Stimulated activated CD4-positive, alpha-beta T cell treated with anti-CD3 and anti-CD28 coated beads, TNF-alpha, amount 100 ng/mL, for 48 hours (primary cell): ENCODE results near the gene FNTB.

Experiments used
- DNase-seq, 3 donors: peaks; one replicate each; pipeline ENCODE4 v3.0.0-alpha.2; 2020; ENCODE audit warnings: low read depth in 3 of 3

The FNTB gene

GRCh38 chr14:64953310-64953654, 33.4 kb upstream of the FNTB start:
- no peak for DNase-seq

DNA sequence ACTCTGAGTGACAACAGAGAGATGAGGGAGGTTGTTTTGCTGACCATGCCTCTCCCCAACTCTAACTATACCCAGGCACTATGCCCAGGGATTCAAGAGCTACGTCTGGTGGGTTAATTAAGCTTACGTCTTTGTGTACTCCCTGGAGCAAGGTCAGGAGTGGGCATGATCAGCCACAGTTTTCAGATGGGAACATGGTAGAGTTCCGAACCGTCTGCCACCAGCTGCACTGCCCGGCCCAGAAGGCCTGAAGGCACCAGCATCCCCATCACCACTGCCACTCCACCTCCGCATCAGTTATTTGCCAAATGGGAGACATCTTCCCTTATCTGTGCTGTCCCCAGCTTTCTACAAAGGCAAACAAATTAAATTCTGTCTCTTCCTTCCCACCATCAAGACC, 33.0 kb upstream of the FNTB start:
- no peak for DNase-seq

GRCh38 chr14:64954491-64955240, 32.0 kb upstream of the FNTB start:
- DNase-seq, result no peak

DNA sequence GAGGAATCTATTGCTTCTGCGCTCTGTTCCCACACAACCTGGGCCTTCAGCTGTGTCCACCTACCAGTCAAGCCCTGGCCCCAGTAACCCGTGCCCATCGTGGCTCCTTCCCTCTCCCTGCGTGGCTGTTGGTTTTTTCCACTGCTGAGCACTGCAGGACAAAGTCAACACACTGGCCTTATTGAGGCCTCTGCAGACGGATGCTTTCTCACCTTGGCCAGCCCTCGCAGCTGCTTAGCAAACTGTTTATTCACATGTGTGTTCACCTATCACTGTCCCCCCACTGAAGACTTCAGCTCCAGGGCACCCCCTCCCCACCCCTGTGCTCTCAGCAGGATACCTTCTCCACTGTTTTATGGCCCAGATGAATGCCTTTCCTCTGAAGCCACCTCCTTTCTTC, 31.4 kb upstream of the FNTB start:
- DNase-seq, result no peak

DNA sequence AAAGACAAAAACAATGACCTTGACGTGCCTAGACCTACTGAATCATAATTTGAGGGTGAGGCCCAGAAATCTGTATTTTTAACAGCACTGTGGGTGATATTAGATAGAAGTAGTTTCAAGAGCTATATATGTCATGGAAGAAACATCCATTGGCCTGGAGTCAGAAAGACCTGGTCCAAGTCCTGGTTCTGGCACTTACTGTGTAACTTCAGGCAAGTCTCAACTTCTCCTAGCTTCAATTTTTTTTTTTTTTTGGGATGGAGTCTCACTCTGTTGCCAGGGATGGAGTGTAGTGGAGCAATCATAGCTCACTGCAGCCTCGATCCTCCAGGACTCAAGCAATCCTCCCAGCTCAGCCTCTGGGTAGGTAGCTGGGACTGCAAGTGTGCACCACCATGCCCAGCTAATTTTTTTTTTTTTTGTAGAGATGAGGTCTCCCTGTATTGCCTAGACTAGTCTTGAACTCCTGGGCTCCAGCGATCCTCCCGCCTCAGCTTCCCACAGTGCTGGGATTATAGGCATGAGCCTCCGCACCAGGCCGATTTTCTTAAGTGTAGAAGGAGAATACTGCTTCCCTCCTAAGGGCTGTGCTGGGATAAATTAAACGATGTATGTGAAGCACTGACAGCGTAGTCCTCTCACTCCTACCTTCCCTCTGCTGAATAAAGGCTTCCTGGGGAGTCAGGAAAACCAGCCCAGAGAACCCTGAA, 29.8 kb upstream of the FNTB start:
- DNase-seq, result no peak

DNA sequence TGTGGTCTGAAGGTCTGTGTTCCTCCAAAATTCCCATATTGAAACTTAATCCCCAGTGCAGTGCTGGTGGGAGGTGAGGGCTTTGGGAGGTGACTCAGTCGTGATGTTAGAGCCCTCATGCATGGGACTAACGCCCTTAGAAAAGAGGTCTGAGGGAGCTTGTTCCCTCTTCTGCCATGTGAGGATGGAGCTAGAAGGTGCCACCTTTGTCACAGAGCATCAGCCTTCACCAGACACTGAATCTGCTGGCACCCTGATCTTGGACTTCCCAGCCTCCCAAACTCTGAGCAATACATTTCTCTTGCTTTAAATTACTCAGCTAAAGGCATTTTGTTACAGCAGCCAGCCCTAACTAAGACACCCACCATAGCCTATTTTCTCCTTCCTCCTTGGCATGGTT, 28.5 kb upstream of the FNTB start:
- DNase-seq, result no peak

- no peak for DNase-seq
Observed at GRCh38 chr14:64958743-64959142, 28.0 kb upstream of the FNTB start.

DNA sequence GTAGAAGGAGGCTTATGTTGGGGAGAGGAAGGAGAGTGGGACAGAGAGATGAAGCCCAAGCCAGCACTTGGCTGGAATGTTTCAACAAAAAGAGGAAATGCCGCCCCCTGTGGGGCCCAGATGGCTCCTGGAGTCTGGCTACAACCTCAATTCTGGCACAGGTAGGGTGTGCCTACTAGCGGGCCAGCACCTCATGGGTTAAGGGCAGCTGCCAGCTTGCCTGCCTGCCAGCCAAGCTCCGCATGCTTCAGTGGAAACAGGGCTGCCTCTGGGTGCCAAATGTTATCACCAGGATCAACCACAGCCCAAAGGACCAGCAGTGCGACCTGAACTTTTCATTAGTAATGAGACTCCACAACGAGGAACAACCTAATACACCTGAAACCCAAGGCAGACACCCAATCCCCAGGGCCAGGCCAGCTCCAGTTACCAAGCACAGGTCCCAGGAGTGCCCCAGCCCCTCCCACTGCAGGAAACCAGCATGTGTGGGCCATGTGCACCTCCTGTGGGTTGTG, 25.9 kb upstream of the FNTB start:
- DNase-seq, result no peak

DNA sequence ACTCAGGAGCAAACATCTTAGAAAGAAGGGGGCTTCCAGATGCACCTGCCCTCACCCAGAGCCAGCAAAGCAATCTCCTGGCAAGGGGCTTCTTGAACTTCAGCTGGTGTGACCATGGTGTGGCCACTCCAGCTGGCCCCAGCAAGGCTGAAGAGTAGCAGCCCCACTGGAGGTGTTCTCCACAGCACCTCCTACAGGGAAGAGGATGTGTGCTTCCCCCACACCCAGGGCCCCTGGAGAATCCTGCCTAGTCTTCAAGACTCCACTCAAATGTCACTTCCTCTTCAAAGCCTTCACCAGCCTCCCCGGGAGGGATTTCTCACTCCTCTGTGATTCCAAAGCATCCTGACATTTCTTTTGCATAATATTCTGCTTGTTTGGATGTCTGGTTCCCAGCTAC, 23.1 kb upstream of the FNTB start:
- DNase-seq, result no peak

DNA sequence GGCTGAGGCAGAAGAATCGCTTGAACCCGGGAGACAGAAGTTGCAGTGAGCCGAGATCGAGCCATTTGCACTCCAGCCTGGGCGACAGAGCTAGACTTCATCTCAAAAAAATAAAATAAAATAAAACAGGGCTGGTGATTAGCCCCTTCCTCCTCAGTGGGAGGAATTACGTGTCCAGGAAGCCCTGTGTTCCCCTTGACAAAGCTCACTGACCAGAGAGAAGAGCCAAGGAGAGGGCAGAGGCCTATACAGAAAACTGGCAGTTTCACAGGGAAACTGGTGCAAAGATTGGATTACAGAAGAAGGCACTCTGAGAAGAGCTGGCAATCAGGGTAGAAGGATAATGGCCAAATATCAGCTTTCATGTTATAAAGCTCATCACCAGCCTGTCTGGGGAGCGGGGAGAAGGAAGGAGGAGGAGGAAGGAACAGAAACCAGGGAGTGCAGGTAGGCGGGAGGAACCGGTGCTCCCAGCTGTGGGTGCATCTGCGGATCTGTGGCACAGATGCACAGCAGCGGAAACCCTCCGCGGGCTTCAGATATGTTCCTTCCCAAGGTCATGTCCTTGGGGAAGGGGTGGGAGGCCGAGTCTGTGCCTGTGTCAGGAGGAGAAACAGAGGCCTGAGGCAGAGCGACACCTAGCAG, 21.2 kb upstream of the FNTB start:
- DNase-seq, result no peak

DNA sequence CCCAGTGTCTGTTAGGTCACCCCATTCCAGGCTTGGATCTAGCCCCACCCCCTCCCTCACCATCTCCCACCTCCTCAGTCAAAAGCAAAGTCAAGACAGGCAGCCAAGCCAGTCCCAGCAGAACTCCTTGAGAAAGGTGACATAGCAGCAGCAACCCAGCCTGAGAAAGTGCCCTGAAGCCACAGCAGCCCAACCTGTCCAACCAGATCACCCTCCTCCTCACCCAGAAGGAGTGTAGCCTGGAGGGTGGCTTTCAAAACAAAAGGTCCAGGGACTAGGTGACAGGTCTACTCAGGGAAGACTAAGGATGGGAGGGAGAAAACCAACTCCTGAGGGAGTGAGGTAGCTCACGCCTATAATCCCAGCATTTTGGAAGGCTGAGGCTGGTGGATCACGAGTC, 19.7 kb upstream of the FNTB start:
- no peak for DNase-seq

DNA sequence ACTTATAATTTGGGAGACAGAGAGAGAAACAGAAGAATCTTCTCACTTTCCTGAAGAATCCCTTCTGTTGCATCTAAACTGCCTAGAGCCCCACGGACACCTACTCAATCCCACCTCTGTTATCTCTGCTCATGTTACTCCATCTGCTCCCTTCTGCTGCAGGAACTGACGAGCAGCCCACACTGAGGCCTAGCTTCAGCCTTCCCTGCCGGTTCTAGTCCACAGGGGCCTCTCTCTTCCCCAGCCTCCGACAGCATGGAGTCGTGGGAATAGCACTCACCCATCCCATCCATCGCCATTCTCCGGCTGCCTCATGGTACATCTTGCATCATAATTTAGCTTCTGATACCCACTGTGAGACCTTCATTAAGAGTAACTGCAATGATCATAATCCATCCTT, 18.5 kb upstream of the FNTB start:
- DNase-seq, result no peak

GRCh38 chr14:64968651-64969050, 18.0 kb upstream of the FNTB start:
- DNase-seq, result no peak

GRCh38 chr14:64970041-64970440, 16.7 kb upstream of the FNTB start:
- no peak for DNase-seq

DNA sequence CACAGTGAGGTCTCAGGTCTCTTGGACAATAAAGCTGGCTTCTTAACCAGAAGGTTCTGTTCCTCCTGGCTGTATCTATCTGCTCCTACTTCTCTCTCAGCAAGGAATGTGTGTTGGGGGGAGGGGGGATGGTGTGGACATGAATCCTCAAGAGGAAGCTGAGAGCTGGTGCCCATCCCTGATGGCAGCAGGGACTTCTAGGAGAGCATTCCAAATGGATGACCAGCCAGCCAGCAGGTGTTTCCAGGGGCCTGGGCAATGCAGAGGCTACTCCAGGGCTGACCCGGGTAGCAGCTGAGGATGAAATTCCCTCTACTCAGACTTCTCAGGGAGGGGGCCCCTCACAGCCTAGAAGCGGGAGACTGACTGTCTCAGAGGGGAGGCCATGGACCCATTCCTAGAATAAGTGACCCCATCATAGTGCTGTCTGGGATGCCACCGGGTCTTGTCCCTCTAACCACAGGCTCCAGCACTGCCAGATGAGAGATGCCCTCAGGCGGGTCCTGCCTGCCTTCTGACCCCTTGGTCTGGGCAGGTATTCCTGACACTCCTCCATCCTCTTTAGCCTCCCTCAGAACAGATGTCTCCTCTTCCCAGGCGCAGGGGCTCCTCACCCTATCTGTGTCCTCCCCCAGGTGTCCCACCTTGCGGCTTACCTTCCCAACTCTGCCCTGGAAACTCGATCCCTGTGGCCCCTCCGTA, 15.8 kb upstream of the FNTB start:
- no peak for DNase-seq

- no peak for DNase-seq
Observed at GRCh38 chr14:64971491-64971942, 15.2 kb upstream of the FNTB start.

DNA sequence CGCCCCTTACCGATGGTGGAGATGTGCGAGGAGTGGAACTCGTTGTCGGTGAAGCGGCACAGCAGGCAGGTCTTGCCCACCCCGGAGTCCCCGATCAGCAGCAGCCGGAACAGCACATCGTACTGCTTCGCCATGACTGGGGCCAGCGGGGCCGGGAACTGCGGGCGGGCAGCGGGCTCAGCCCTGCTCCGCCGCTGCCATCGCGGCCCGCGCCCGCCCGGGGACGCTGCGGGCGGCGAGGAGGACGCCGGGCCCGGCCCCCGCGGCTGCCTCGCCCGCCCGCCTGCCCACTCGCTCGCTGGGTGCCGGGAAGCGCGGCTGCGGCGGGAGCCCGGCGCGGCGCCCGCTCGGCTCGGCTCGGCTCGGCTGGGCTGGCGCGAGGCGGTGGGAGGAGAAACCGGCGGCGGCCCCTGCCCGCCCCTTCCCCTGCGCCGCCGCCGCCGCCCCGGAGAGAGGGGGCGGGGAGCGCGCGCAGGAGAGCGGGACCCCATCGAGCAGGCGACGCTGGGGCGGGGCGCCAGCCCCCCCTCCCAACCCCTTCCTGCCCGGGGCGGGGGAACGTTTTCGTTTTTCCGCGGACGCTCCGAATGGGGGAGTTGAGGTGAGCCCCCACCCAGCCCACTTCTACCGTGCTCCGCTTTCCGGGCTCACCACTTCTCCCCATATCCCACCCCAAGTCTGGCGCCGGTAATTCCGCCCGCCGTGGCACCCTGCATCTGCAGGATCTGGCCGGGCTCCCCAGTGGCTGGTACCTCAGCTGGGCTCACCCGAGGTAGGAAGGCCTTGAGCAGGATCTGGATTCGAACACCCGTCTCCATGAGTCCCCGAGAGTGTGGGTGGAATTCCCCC, 14.5 kb upstream of the FNTB start, which contains the start of gene RAB15:
TSS of gene RAB15 (minus strand) at position 394 of the 849 bp plus-strand sequence. CDS start at position 134, 260 bp downstream.
- DNase-seq, result peak in 1 of 3 donors; percentile 20

DNA sequence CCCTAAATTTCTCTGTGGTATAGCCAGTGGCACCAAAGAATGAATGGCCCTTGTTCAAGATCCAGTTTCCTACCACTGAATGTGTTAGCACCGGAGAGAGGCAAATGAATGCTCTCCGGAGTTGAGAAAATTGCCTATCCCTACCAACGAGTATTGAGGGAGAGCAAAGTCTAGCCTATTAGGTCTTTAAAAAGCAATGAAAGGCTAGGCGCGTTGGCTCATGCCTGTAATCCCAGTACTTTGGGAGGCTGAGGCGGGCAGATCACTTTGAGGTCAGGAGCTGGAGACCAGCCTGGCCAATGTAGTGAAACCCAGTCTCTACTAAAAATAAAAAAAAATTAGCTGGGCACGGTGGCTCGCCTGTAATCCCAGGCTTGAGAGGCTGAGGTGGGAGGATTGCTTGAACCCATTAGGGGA, 13.7 kb upstream of the FNTB start:
- DNase-seq, result no peak

DNA sequence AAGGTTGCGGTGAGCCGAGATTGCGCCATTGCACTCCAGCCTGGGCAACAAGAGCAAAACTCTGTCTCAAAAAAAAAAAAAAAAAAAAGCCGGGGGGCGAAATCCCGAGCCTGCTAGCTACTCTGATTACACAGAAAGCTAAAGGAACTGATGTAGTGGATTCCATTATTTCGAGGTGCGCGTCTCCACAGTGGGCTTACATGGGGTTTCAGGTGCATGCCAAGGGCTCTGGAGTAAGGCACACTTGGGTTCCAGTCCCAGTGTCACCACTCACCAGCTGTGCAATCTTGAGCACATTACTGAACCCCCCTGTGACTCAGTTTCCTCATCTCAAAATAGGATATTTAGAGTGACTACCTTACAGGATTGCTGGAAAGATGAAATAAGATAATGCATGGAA, 12.9 kb upstream of the FNTB start:
- no peak for DNase-seq

GRCh38 chr14:64974563-64974962, 12.1 kb upstream of the FNTB start:
- no peak for DNase-seq
